ENCODE measurements around the gene TKT. TPM values are rescaled to one million over a fixed set of nuclear protein-coding genes. Genes with fewer than 3 reads are reported as not detected.

The TKT gene
- total RNA-seq, 1 experiment from 2014 or later: 650 TPM

- no peak overlapping the region for H3K4me2 ChIP-seq (ENCODE audit: insufficient read depth, insufficient read length, low read length)
- H4K91ac ChIP-seq (ENCODE audit: insufficient read length, low read depth, low read length): no peak overlapping the region
- Mint-ChIP-seq H3K4me3 (no peak overlapping the region), H3K4me1 (peaks cover 0 to 1% of the 10 kb centered on the region in 2 experiments; a peak in 3 of 4 replicates), H3K27me3 (ENCODE audit: low read depth) (no peaks in the 10 kb centered on the region; the same call in none of the 2 replicates), H3K27ac (no peak overlapping the region), H3K9me3 (no peaks in the 10 kb centered on the region), H3K36me3 (ENCODE audit: insufficient read depth in 1 of 3, low read depth in 3 of 3) (peaks cover 48 to 71% (median 57%) of the 10 kb centered on the region in 3 experiments; a peak in 6 of 7 replicates)
- no peak overlapping the region for H3K9ac ChIP-seq (ENCODE audit: extremely low read depth, insufficient read length, low read length)
- no peak overlapping the region for H4K8ac ChIP-seq (replicated peaks; ENCODE audit: insufficient read length, low read depth, low read length)
- no CpG with 5 or more reads among the region's 5 CpGs for WGBS (ENCODE audit: extremely low coverage, insufficient read length, low lambda C conversion rate)
- H4K20me1 ChIP-seq (ENCODE audit: control insufficient read depth, insufficient read depth, insufficient read length): no peaks in the 10 kb centered on the region
- H3K4ac ChIP-seq (ENCODE audit: low read depth, low read length): no peak overlapping the region
- H2BK120ac ChIP-seq (ENCODE audit: low read depth, low read length, poor library complexity, severe bottlenecking): no peak overlapping the region
- H3K79me2 ChIP-seq (ENCODE audit: insufficient read depth, low read length): no peaks in the 10 kb centered on the region
- no peak for TF ChIP-seq CTCF (conservative IDR thresholded peaks at IDR 0.05)
- no peak overlapping the region for H3K27ac ChIP-seq (ENCODE audit: insufficient read length, low read depth, low read length)
- no peak overlapping the region for H4K5ac ChIP-seq (ENCODE audit: insufficient read length, low read depth, low read length)
- H3K23me2 ChIP-seq (ENCODE audit: insufficient read length, low read depth, low read length, poor library complexity, severe bottlenecking): no peaks in the 10 kb centered on the region
- no peak overlapping the region for H2BK20ac ChIP-seq (ENCODE audit: low read depth, low read length, poor library complexity, severe bottlenecking)
- H2BK15ac ChIP-seq (ENCODE audit: low read depth, low read length): no peak overlapping the region
- no peak overlapping the region for H3T11ph ChIP-seq (ENCODE audit: low read length)
- no peak overlapping the region for H3K23ac ChIP-seq (ENCODE audit: insufficient read length, low read depth, low read length)
- no peaks in the 10 kb centered on the region for H3K27me3 ChIP-seq (ENCODE audit: insufficient read depth, low read length)
- no peaks in the 10 kb centered on the region for H3K9me3 ChIP-seq (ENCODE audit: control insufficient read depth, low read depth, low read length)
- H2BK12ac ChIP-seq (ENCODE audit: insufficient read length, low read depth, low read length): no peak overlapping the region
- H3K14ac ChIP-seq (ENCODE audit: insufficient read depth, low read length): no peak overlapping the region
- H3K79me1 ChIP-seq (ENCODE audit: insufficient read depth, low read depth, low read length, poor library complexity, severe bottlenecking): no peaks in the 10 kb centered on the region
- no peaks in the 10 kb centered on the region; the same call in 1 of the 2 replicates for H3K4me1 ChIP-seq (ENCODE audit: insufficient read depth, low read length)
- no peak for DNase-seq
- no peak overlapping the region for H3K56ac ChIP-seq (ENCODE audit: insufficient read length, low read depth, low read length)
- H2AK5ac ChIP-seq (ENCODE audit: insufficient read length, low read length): no peak overlapping the region
- H2BK5ac ChIP-seq (ENCODE audit: insufficient read length, low read length): no peak overlapping the region
- no peak overlapping the region for H2AFZ ChIP-seq (ENCODE audit: low read length)
- H3K18ac ChIP-seq (ENCODE audit: insufficient read length, low read depth, low read length): no peak overlapping the region
Measured at GRCh38 chr3:53224536-53224935, 31.3 kb downstream of the TKT start.
